Pancreas (tissue), 10 donors: ENCODE results near the gene CSH1. TPM values are rescaled to one million over a fixed set of nuclear protein-coding genes. Genes with fewer than 3 reads are reported as not detected.
"Not testable (repeated sequence)": the region's sequence is repeated elsewhere in the genome, so short reads cannot be mapped to it uniquely, and the experiment has no call there.

Source experiments
- ATAC-seq, 4 donors: fragments of 200-7000 bp; cut with Tn5 transposase; one replicate each; pipeline versions ENCODE4 v1.8.0 to v1.9.1; 2020; ENCODE audit warnings: mild to moderate bottlenecking in 4 of 4, moderate library complexity in 4 of 4
- DNase-seq, 6 donors: peaks; one replicate each; pipeline ENCODE4 v3.0.0-alpha.2; 2020
- FAIRE-seq: peaks from 2 replicates; lab custom pipeline; 2012; peaks lifted over from hg19 to GRCh38; lab: Jason Lieb, UNC
- H3K27ac ChIP-seq, 4 donors: fragments of 200-600 bp; sonication (generic); 1 replicate in 3 of 4; 2 replicates in 1 of 4; pipeline versions ENCODE4 v1.5.0 to v1.8.0; 2020
- H3K27me3 ChIP-seq, 4 donors: fragments of 200-600 bp; one replicate each; pipeline ENCODE4 v1.8.0; 2021
- H3K36me3 ChIP-seq, 3 donors: fragments of 200-600 bp; sonication (generic) in 1 of 3; one replicate each; pipeline versions ENCODE4 v1.5.0 to v1.8.0; 2020 to 2021
- H3K4me1 ChIP-seq, 3 donors: fragments of 200-600 bp; one replicate each; pipeline ENCODE4 v1.8.0; 2021
- H3K4me3 ChIP-seq, 4 donors: fragments of 200-600 bp; sonication (generic) in 2 of 4; one replicate each; pipeline versions ENCODE4 v1.5.0 to v1.8.0; 2020 to 2021
- H3K9me3 ChIP-seq, 4 donors: fragments of 200-600 bp; one replicate each; pipeline ENCODE4 v1.8.0; 2021
- CTCF ChIP-seq, 4 donors: fragments of 200-600 bp; sonication (generic) in 3 of 4; IDR thresholded peaks; one replicate each; pipeline versions ENCODE4 v1.5.0 to v1.8.0; 2021; ENCODE audit warnings: antibody characterized with exemption in 4 of 4
- WGBS, 2 donors: extraction: QIAGEN DNeasy Blood & Tissue Kit; methylation state at CpG; one replicate each; pipeline ENCODE4 v1.1.7; 2013; 5-methylcytosine and 5-hydroxymethylcytosine counted together
- intact Hi-C, 3 donors: fragments of 100-400 bp; cut with DNase I; formaldehyde crosslinking; loops; one replicate each; pipeline versions ENCODE4 v1.11.1 to v1.14.2; 2022
- polyA plus RNA-seq, 2 donors: library from polyadenylated mRNA; stranded (reverse); fragments of 200-250 nt; gene quantifications; one replicate each; pipeline ENCODE4 v1.2.3, GENCODE V29; 2013
- total RNA-seq, 6 donors: library from RNA; stranded (reverse); fragmentation: NEBNext Ultra II Directional in 4 of 6; extraction: Animal tissue kit (Norgen Biotek cat#: 25700) in 4 of 6; gene quantifications; one replicate each; pipeline versions ENCODE4 v1.2.1 to v1.2.4, GENCODE V29; 2021 to 2023
- donor health status: healthy with polysubstance abuse.
- donor health status: DM: no; HTN: no; CAD: no; lungs with moderate emphysema.
- donor health status: DM: no; HTN: no; CAD: no.
- donor health status: control.
- donor health status: control.
- donor health status: Bipolar disorder and iron deficiency.
- donor health status: DM: yes; HTN: yes; CAD: no.
- donor health status: DM: no; HTN: no; CAD: no.
- donor health status: DM: no; HTN: no; CAD: no.
- donor health status: DM: yes; HTN: yes; CAD: no.

Gene CSH1
- total and polyA plus RNA-seq, 8 donors, result not detected

- Histone ChIP-seq H3K9me3 (no peaks in the 10 kb centered on the region), H3K27me3 (no peaks in the 10 kb centered on the region), H3K36me3 (no peaks in the 10 kb centered on the region), H3K27ac (no peak overlapping the region), H3K4me3 (no peak overlapping the region), H3K4me1 (no peaks in the 10 kb centered on the region)
- WGBS, 2 donors, result 28 to 39% methylated on average over 8 of the region's 8 CpGs
- ATAC-seq, result peak; percentile 78 to 93 (median 92)
- peak; percentile 87 to 96 (median 90) for TF ChIP-seq CTCF (IDR thresholded peaks at IDR 0.05)
- intact Hi-C loops, result loop anchor here in 2 of 3 donors (10.0 kb wide), 2 partner anchors 215 to 365 kb away; partner anchors contain the start of gene ERN1 (in 2 of the 2)
- no peak for FAIRE-seq
- DNase-seq, result peak in 4 of 6 donors; percentile 28 to 66 (median 44)
Measured at GRCh38 chr17:63919311-63919723, 22.9 kb upstream of the CSH1 start.

- WGBS, 2 donors, result 38% methylated on average over 10 of the region's 10 CpGs
- intact Hi-C loops, result loop anchor here in 2 of 3 donors (10.0 kb wide), 2 partner anchors 216 to 366 kb away; partner anchors contain the start of gene ERN1 (in 2 of the 2)
Measured at GRCh38 chr17:63918789-63919305, 22.5 kb upstream of the CSH1 start, which contains the start of gene GH1. TSS of gene GH1 (minus strand) at chr17:63918839. CDS start at chr17:63918776, 63 bp downstream.

GRCh38 chr17:63918305-63918704 lies 21.9 kb upstream of the CSH1 start:
- no peak for ATAC-seq
- DNase-seq, result no peak

More at GRCh38 chr17:63918789-63919305, 22.5 kb upstream of the CSH1 start, which contains the start of gene GH1:
- DNase-seq, FAIRE-seq, H3K9me3 ChIP-seq, H3K4me3 ChIP-seq, H3K27me3 ChIP-seq, ATAC-seq, H3K4me1 ChIP-seq, H3K36me3 ChIP-seq, H3K27ac ChIP-seq: not testable (repeated sequence)

GRCh38 chr17:63917646-63918045 lies 21.3 kb upstream of the CSH1 start:
- H3K4me1 ChIP-seq, result no peaks in the 10 kb centered on the region
- WGBS, 2 donors, result 66 to 69% methylated on average over 13 of the region's 13 CpGs
- FAIRE-seq, result no peak
- no peak overlapping the region for H3K4me3 ChIP-seq
- intact Hi-C loops, result loop anchor here in 2 of 3 donors (10.0 kb wide), 2 partner anchors 217 to 367 kb away; partner anchors contain the start of gene ERN1 (in 2 of the 2)
- no peak for ATAC-seq
- peak in 1 of 6 donors; percentile 35 for DNase-seq
- no peaks in the 10 kb centered on the region for H3K36me3 ChIP-seq
- H3K9me3 ChIP-seq, result no peaks in the 10 kb centered on the region
- H3K27ac ChIP-seq, result no peak overlapping the region
- no peaks in the 10 kb centered on the region for H3K27me3 ChIP-seq
- TF ChIP-seq CTCF (IDR thresholded peaks at IDR 0.05), result no peak

More at GRCh38 chr17:63918305-63918704, 21.9 kb upstream of the CSH1 start:
- intact Hi-C loops, result loop anchor here in 2 of 3 donors (10.0 kb wide), 2 partner anchors 216 to 366 kb away; partner anchors contain the start of gene ERN1 (in 2 of the 2)
- no peak for FAIRE-seq
- Histone ChIP-seq H3K36me3 (no peaks in the 10 kb centered on the region), H3K27me3 (no peaks in the 10 kb centered on the region), H3K4me3 (no peak overlapping the region), H3K27ac (no peak overlapping the region), H3K9me3 (no peaks in the 10 kb centered on the region), H3K4me1 (no peaks in the 10 kb centered on the region)
- WGBS, 2 donors, result 53 to 60% methylated on average over 10 of the region's 10 CpGs
- TF ChIP-seq CTCF (IDR thresholded peaks at IDR 0.05), result no peak

- H3K9me3 ChIP-seq, ATAC-seq, H3K36me3 ChIP-seq, FAIRE-seq, H3K4me1 ChIP-seq, H3K4me3 ChIP-seq, H3K27me3 ChIP-seq, H3K27ac ChIP-seq: not testable (repeated sequence)
- 69 to 73% methylated on average over 10 to 11 of the region's 11 CpGs for WGBS, 2 donors
- intact Hi-C loops, result loop anchor here in 2 of 3 donors (10.0 kb wide), 2 partner anchors 218 to 368 kb away; partner anchors contain the start of gene ERN1 (in 2 of the 2)
- peak in 1 of 6 donors; percentile 22 for DNase-seq
Measured at GRCh38 chr17:63917206-63917605, 20.8 kb upstream of the CSH1 start.
